HG02870 (cell line): ENCODE results near the gene COL26A1.
"Not testable (repeated sequence)": the region's sequence is repeated elsewhere in the genome, so short reads cannot be mapped to it uniquely, and the experiment has no call there.

Experiments
- ATAC-seq: cut with Tn5 transposase; IDR thresholded peaks from one replicate; pipeline ENCODE4 v1.9.1; 2021; ENCODE audit warnings: mild to moderate bottlenecking, moderate library complexity; ENCODE audit not compliant: unreplicated experiment

The COL26A1 gene

GRCh38 chr7:101589976-101590662 is 227.4 kb downstream of the COL26A1 start:
- ATAC-seq = no peak

- ATAC-seq = no peak
Observed at GRCh38 chr7:101590663-101591435, 228.2 kb downstream of the COL26A1 start.

- ATAC-seq = no peak
Observed at GRCh38 chr7:101591504-101591903, 228.8 kb downstream of the COL26A1 start.

- ATAC-seq = no peak
Observed at GRCh38 chr7:101593556-101593955, 230.9 kb downstream of the COL26A1 start.

GRCh38 chr7:101594790-101595189 is 232.1 kb downstream of the COL26A1 start:
- ATAC-seq = no peak

GRCh38 chr7:101595246-101595645 is 232.6 kb downstream of the COL26A1 start:
- ATAC-seq = no peak

GRCh38 chr7:101595766-101596537 is 233.3 kb downstream of the COL26A1 start:
- ATAC-seq = no peak

GRCh38 chr7:101596898-101597297 is 234.2 kb downstream of the COL26A1 start:
- no peak for ATAC-seq

- no peak for ATAC-seq
Observed at GRCh38 chr7:101597941-101598340, 235.3 kb downstream of the COL26A1 start.

GRCh38 chr7:101598422-101598985 is 235.8 kb downstream of the COL26A1 start:
- no peak for ATAC-seq

GRCh38 chr7:101598986-101599771 is 236.5 kb downstream of the COL26A1 start:
- ATAC-seq = no peak

GRCh38 chr7:101599787-101600186 is 237.1 kb downstream of the COL26A1 start:
- ATAC-seq = no peak

- ATAC-seq = no peak
Observed at GRCh38 chr7:101602082-101602481, 239.4 kb downstream of the COL26A1 start.

- ATAC-seq = no peak
Observed at GRCh38 chr7:101602484-101603241, 240.0 kb downstream of the COL26A1 start.

GRCh38 chr7:101604331-101604933 is 241.8 kb downstream of the COL26A1 start:
- ATAC-seq = no peak

- not testable (repeated sequence) for ATAC-seq
Observed at GRCh38 chr7:101604934-101605332, 242.3 kb downstream of the COL26A1 start.

GRCh38 chr7:101605611-101606497 is 243.2 kb downstream of the COL26A1 start:
- no peak for ATAC-seq

GRCh38 chr7:101606498-101606923 is 243.8 kb downstream of the COL26A1 start:
- no peak for ATAC-seq
